Measurements from ENCODE around the gene TEAD1.

DNA sequence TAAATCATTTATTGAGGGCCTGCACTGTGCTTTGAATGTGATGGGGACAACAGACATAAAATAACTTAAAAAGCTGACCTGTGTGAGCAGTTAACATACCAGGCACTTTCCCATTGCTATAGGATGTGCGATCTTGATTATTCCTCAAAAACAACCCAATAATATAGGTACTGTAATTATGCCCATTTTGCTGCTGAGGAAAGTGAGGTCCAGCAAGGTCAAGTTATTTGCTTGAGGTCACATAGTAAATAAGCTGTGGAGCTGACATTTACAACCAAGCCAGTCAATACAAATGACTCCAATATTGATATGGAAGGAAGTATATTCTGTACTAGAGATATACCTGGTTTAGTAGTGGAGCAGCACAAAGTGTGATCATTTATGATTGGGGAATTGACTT lies 96.2 kb downstream of the TEAD1 start:
- TF ChIP-seq, protein P1, sequence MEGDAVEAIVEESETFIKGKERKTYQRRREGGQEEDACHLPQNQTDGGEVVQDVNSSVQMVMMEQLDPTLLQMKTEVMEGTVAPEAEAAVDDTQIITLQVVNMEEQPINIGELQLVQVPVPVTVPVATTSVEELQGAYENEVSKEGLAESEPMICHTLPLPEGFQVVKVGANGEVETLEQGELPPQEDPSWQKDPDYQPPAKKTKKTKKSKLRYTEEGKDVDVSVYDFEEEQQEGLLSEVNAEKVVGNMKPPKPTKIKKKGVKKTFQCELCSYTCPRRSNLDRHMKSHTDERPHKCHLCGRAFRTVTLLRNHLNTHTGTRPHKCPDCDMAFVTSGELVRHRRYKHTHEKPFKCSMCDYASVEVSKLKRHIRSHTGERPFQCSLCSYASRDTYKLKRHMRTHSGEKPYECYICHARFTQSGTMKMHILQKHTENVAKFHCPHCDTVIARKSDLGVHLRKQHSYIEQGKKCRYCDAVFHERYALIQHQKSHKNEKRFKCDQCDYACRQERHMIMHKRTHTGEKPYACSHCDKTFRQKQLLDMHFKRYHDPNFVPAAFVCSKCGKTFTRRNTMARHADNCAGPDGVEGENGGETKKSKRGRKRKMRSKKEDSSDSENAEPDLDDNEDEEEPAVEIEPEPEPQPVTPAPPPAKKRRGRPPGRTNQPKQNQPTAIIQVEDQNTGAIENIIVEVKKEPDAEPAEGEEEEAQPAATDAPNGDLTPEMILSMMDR (IDR thresholded peaks at IDR 0.05; ENCODE audit: insufficient read depth, low read length) = no peak
- no peak for TF ChIP-seq GABPA (IDR thresholded peaks at IDR 0.05; ENCODE audit: low read depth)
- TF ChIP-seq POLR2AphosphoS5 (IDR thresholded peaks at IDR 0.05; ENCODE audit: low read depth) = no peak
